ENCODE measurements around the gene INPP4B. TPM values are rescaled to one million over a fixed set of nuclear protein-coding genes. Genes with fewer than 3 reads are reported as not detected.

INPP4B gene
- total and polyA plus RNA-seq, 7 experiments from 2014 or later = 52.8 to 77.5 (median 64.2) TPM

GRCh38 chr4:142703694-142704309 lies 142.3 kb downstream of the INPP4B start:
- Histone ChIP-seq H3K36me3 (ENCODE audit: control insufficient read depth in 2 of 3, insufficient read depth in 3 of 3, low read length in 3 of 3) (no peaks in the 10 kb centered on the region), H3K4me1 (ENCODE audit: control insufficient read depth in 2 of 2, insufficient read depth in 2 of 2, low read length in 2 of 2) (peaks cover 51 to 94% of the 10 kb centered on the region in 2 donors), H3K27me3 (ENCODE audit: control insufficient read depth in 2 of 2, insufficient read depth in 2 of 2, low read length in 2 of 2) (no peaks in the 10 kb centered on the region), H3K4me3 (ENCODE audit: low read length) (peak overlapping the region; percentile 14), H3K27ac (ENCODE audit: low read depth, low read length) (peak overlapping the region; percentile 54), H3K9me3 (ENCODE audit: control insufficient read depth in 2 of 3, low read length in 3 of 3) (peaks cover 0 to 17% (median 5%) of the 10 kb centered on the region in 3 experiments)
- ChIA-PET CTCF (interaction anchor here (0.6 to 1.8 kb wide), 6 partner anchors 16 to 556 kb away, joined by 3 to 5 read pairs (median 3); no protein-coding TSS in a partner anchor), POLR2A (interaction anchor here (0.6 to 12.4 kb wide), 16 partner anchors 8 to 353 kb away, joined by 3 to 135 read pairs (median 4); no protein-coding TSS in a partner anchor)
- no peak overlapping the region for H3K27ac Mint-ChIP-seq
- no peak overlapping the region for H3K4me3 Mint-ChIP-seq
- H3K4me1 Mint-ChIP-seq = peaks cover 20 to 35% (median 32%) of the 10 kb centered on the region in 7 donors
- peaks cover 0 to 26% (median 3%) of the 10 kb centered on the region in 11 donors for H3K9me3 Mint-ChIP-seq
- intact Hi-C loops (cut with micrococcal nuclease) = loop anchor here (1.0 to 10.0 kb wide), 5 partner anchors 8 to 481 kb away; partner anchors contain the start of gene USP38 (in 1 of the 2)
- DNase-seq = peak in 7 of 9 donors; percentile 51 to 71 (median 58)
- no peaks in the 10 kb centered on the region for H3K27me3 Mint-ChIP-seq
- peaks cover 5 to 17% (median 10%) of the 10 kb centered on the region in 5 donors for H3K36me3 Mint-ChIP-seq
- ATAC-seq = peak; percentile 76

DNA sequence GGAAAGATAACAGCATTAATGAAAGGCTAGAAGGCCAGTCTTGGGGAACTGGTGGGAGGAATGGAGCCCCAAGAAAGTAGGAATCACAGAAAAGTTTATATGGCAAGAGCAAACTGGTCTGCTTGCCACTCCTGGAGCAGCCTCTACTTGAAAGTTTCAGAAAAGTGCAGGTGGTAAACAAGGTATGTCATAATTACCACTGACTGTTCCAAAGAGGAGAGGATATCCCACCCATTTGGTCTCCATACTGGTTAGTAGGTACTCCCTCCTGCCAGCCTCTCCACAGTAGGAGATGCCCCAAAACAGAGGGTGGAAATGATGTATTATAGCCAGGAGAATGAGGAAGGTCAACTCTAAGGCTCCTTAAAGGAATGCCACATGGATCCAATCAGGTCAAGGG lies 145.1 kb downstream of the INPP4B start:
- no peak for DNase-seq
- H3K27ac ChIP-seq (ENCODE audit: low read depth, low read length) = peak overlapping the region; percentile 63
- Mint-ChIP-seq H3K27ac (peak overlapping the region in 8 of 9 donors; percentile 83 to 98 (median 94)), H3K4me1 (peaks cover 39 to 63% (median 59%) of the 10 kb centered on the region in 7 donors), H3K36me3 (peaks cover 5 to 25% (median 7%) of the 10 kb centered on the region in 5 donors), H3K9me3 (peaks cover 0 to 26% (median 4%) of the 10 kb centered on the region in 11 donors), H3K27me3 (no peaks in the 10 kb centered on the region), H3K4me3 (peak overlapping the region; percentile 30 to 88 (median 60))
- POLR2A ChIA-PET = interaction anchor here (0.7 to 12.4 kb wide), 5 partner anchors 17 to 349 kb away, joined by 3 to 135 read pairs (median 4); no protein-coding TSS in a partner anchor
- H3K36me3 ChIP-seq (ENCODE audit: control insufficient read depth in 2 of 3, insufficient read depth in 3 of 3, low read length in 3 of 3) = no peaks in the 10 kb centered on the region
- intact Hi-C loops (cut with micrococcal nuclease) = loop anchor here (1.0 to 10.0 kb wide), 5 partner anchors 16 to 484 kb away; partner anchors contain the start of gene USP38 (in 1 of the 2)
- no peaks in the 10 kb centered on the region for H3K27me3 ChIP-seq (ENCODE audit: control insufficient read depth in 2 of 2, insufficient read depth in 2 of 2, low read length in 2 of 2)
- ATAC-seq = no peak
- CTCF ChIA-PET = interaction anchor here (0.8 kb wide), 1 partner anchor 132 kb away, joined by 3 read pairs; no protein-coding TSS in a partner anchor
- no peaks in the 10 kb centered on the region for H3K9me3 ChIP-seq (ENCODE audit: control insufficient read depth in 2 of 3, low read length in 3 of 3)
- H3K4me1 ChIP-seq (ENCODE audit: control insufficient read depth in 2 of 2, insufficient read depth in 2 of 2, low read length in 2 of 2) = peaks cover 64 to 96% of the 10 kb centered on the region in 2 donors
- peak overlapping the region; percentile 18 for H3K4me3 ChIP-seq (ENCODE audit: low read length)

GRCh38 chr4:142700531-142700930 lies 145.6 kb downstream of the INPP4B start:
- ATAC-seq (no peak), DNase-seq (peak in 6 of 9 donors; percentile 36 to 71 (median 57))
- H3K4me3 Mint-ChIP-seq = peak overlapping the region; percentile 4 to 88 (median 71)
- Histone ChIP-seq H3K4me3 (ENCODE audit: low read length) (no peak overlapping the region), H3K4me1 (ENCODE audit: control insufficient read depth in 2 of 2, insufficient read depth in 2 of 2, low read length in 2 of 2) (peaks cover 62 to 96% of the 10 kb centered on the region in 2 donors), H3K9me3 (ENCODE audit: control insufficient read depth in 2 of 3, low read length in 3 of 3) (no peaks in the 10 kb centered on the region), H3K27ac (ENCODE audit: low read depth, low read length) (peak overlapping the region; percentile 63), H3K36me3 (ENCODE audit: control insufficient read depth in 2 of 3, insufficient read depth in 3 of 3, low read length in 3 of 3) (no peaks in the 10 kb centered on the region), H3K27me3 (ENCODE audit: control insufficient read depth in 2 of 2, insufficient read depth in 2 of 2, low read length in 2 of 2) (no peaks in the 10 kb centered on the region)
- ChIA-PET POLR2A (interaction anchor here (0.7 to 12.4 kb wide), 6 partner anchors 17 to 346 kb away, joined by 3 to 135 read pairs (median 4); no protein-coding TSS in a partner anchor), CTCF (interaction anchor here (0.5 to 0.8 kb wide), 3 partner anchors 132 to 348 kb away, joined by 3 read pairs; no protein-coding TSS in a partner anchor)
- H3K27ac Mint-ChIP-seq = peak overlapping the region in 8 of 9 donors; percentile 59 to 98 (median 94)
- H3K9me3 Mint-ChIP-seq = peaks cover 0 to 26% (median 4%) of the 10 kb centered on the region in 11 donors
- intact Hi-C loops (cut with micrococcal nuclease) = loop anchor here (1.0 to 10.0 kb wide), 5 partner anchors 20 to 484 kb away; partner anchors contain the start of gene USP38 (in 1 of the 2)
- H3K27me3 Mint-ChIP-seq = no peaks in the 10 kb centered on the region
- peaks cover 5 to 25% (median 7%) of the 10 kb centered on the region in 5 donors for H3K36me3 Mint-ChIP-seq
- H3K4me1 Mint-ChIP-seq = peaks cover 44 to 68% (median 64%) of the 10 kb centered on the region in 7 donors

GRCh38 chr4:142698552-142698951 lies 147.5 kb downstream of the INPP4B start:
- POLR2A ChIA-PET = interaction anchor here (0.7 to 12.4 kb wide), 16 partner anchors 8 to 344 kb away, joined by 3 to 135 read pairs (median 4); no protein-coding TSS in a partner anchor
- peak overlapping the region; percentile 65 for H3K27ac ChIP-seq (ENCODE audit: low read depth, low read length)
- no peak for DNase-seq
- no peak overlapping the region for H3K4me3 ChIP-seq (ENCODE audit: low read length)
- Mint-ChIP-seq H3K27me3 (no peaks in the 10 kb centered on the region), H3K9me3 (peaks cover 0 to 26% (median 4%) of the 10 kb centered on the region in 11 donors), H3K27ac (peak overlapping the region in 8 of 9 donors; percentile 60 to 98 (median 94)), H3K4me3 (peak overlapping the region; percentile 3 to 88 (median 44)), H3K36me3 (peaks cover 5 to 25% (median 7%) of the 10 kb centered on the region in 5 donors), H3K4me1 (peaks cover 44 to 79% (median 64%) of the 10 kb centered on the region in 7 donors)
- ATAC-seq = no peak
- H3K4me1 ChIP-seq (ENCODE audit: control insufficient read depth in 2 of 2, insufficient read depth in 2 of 2, low read length in 2 of 2) = peaks cover 46 to 78% of the 10 kb centered on the region in 2 donors
- no peaks in the 10 kb centered on the region for H3K36me3 ChIP-seq (ENCODE audit: control insufficient read depth in 2 of 3, insufficient read depth in 3 of 3, low read length in 3 of 3)
- intact Hi-C loops (cut with micrococcal nuclease) = loop anchor here in 1 of 2 donors (5.0 kb wide), 1 partner anchor 56 kb away; no protein-coding TSS in a partner anchor
- no peaks in the 10 kb centered on the region for H3K9me3 ChIP-seq (ENCODE audit: control insufficient read depth in 2 of 3, low read length in 3 of 3)
- CTCF ChIA-PET = interaction anchor here (0.7 to 1.5 kb wide), 3 partner anchors 21 to 346 kb away, joined by 3 to 4 read pairs (median 3); no protein-coding TSS in a partner anchor
- H3K27me3 ChIP-seq (ENCODE audit: control insufficient read depth in 2 of 2, insufficient read depth in 2 of 2, low read length in 2 of 2) = no peaks in the 10 kb centered on the region

DNA sequence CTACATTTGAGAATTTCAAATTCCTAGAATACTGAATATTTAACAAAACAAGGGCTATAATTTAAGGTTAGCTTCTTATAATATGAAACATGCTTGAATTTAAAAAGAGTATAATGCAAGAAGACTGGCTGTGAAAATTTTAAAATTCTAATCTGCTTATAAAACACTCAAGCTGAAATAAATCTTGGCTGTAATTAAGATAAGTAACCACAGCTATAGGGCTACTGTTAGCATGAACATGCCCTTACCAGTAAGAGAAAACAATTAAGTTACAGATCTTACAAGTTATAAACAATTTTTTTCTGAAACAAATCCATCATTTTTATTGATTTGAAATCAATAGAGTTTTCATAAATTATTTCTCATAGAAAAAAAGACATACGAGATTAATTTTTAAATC lies 148.2 kb downstream of the INPP4B start:
- peak overlapping the region in 5 of 10 donors; percentile 22 to 88 (median 74) for H3K4me3 Mint-ChIP-seq
- ChIA-PET POLR2A (interaction anchor here (0.5 to 12.4 kb wide), 12 partner anchors 8 to 343 kb away, joined by 3 to 135 read pairs (median 6); no protein-coding TSS in a partner anchor), CTCF (interaction anchor here (1.2 to 1.7 kb wide), 2 partner anchors 344 to 345 kb away, joined by 4 read pairs; no protein-coding TSS in a partner anchor)
- Histone ChIP-seq H3K9me3 (ENCODE audit: control insufficient read depth in 2 of 3, low read length in 3 of 3) (no peaks in the 10 kb centered on the region), H3K4me1 (ENCODE audit: control insufficient read depth in 2 of 2, insufficient read depth in 2 of 2, low read length in 2 of 2) (peaks cover 46 to 76% of the 10 kb centered on the region in 2 donors), H3K27ac (ENCODE audit: low read depth, low read length) (peak overlapping the region; percentile 65), H3K36me3 (ENCODE audit: control insufficient read depth in 2 of 3, insufficient read depth in 3 of 3, low read length in 3 of 3) (no peaks in the 10 kb centered on the region), H3K4me3 (ENCODE audit: low read length) (no peak overlapping the region), H3K27me3 (ENCODE audit: control insufficient read depth in 2 of 2, insufficient read depth in 2 of 2, low read length in 2 of 2) (no peaks in the 10 kb centered on the region)
- H3K9me3 Mint-ChIP-seq = peaks cover 0 to 22% (median 4%) of the 10 kb centered on the region in 11 donors
- ATAC-seq (no peak), DNase-seq (no peak)
- H3K27ac Mint-ChIP-seq = peak overlapping the region in 8 of 9 donors; percentile 60 to 98 (median 94)
- H3K4me1 Mint-ChIP-seq = peaks cover 42 to 84% (median 66%) of the 10 kb centered on the region in 7 donors
- peaks cover 5 to 24% (median 7%) of the 10 kb centered on the region in 5 donors for H3K36me3 Mint-ChIP-seq
- intact Hi-C loops (cut with micrococcal nuclease) = loop anchor here (2.0 to 5.0 kb wide), 3 partner anchors 15 to 291 kb away; no protein-coding TSS in a partner anchor
- H3K27me3 Mint-ChIP-seq = no peaks in the 10 kb centered on the region

DNA sequence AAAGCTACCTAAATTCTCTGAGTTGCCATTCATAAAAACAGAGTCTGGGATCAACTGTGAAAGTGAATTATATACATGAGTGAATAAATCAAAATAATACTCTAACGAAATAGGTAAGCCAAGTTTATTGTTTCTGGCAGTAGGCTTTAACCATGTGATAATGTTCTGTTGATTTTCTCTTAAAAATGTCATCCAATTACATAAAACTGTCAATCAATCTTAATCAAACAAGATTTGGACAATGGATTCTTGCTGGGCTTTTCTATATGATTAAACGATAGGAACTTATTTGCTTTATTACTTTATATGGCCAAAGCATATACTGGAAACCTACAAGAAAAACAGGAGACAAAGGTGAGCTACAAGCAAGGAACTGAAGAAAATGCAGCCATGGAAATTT lies 148.8 kb downstream of the INPP4B start:
- Histone ChIP-seq H3K27ac (ENCODE audit: low read depth, low read length) (peak overlapping the region; percentile 65), H3K4me3 (ENCODE audit: low read length) (peak overlapping the region; percentile 19), H3K9me3 (ENCODE audit: control insufficient read depth in 2 of 3, low read length in 3 of 3) (no peaks in the 10 kb centered on the region), H3K27me3 (ENCODE audit: control insufficient read depth in 2 of 2, insufficient read depth in 2 of 2, low read length in 2 of 2) (no peaks in the 10 kb centered on the region), H3K4me1 (ENCODE audit: control insufficient read depth in 2 of 2, insufficient read depth in 2 of 2, low read length in 2 of 2) (peaks cover 46 to 72% of the 10 kb centered on the region in 2 donors), H3K36me3 (ENCODE audit: control insufficient read depth in 2 of 3, insufficient read depth in 3 of 3, low read length in 3 of 3) (no peaks in the 10 kb centered on the region)
- Mint-ChIP-seq H3K36me3 (peaks cover 5 to 23% (median 7%) of the 10 kb centered on the region in 5 donors), H3K4me3 (peak overlapping the region in 8 of 10 donors; percentile 65 to 87 (median 77)), H3K4me1 (peaks cover 39 to 89% (median 71%) of the 10 kb centered on the region in 7 donors), H3K27me3 (no peaks in the 10 kb centered on the region), H3K9me3 (peaks cover 0 to 19% (median 4%) of the 10 kb centered on the region in 11 donors), H3K27ac (peak overlapping the region in 8 of 9 donors; percentile 87 to 98 (median 95))
- ATAC-seq (no peak), DNase-seq (no peak)
- intact Hi-C loops (cut with micrococcal nuclease) = loop anchor here (2.0 to 5.0 kb wide), 3 partner anchors 15 to 291 kb away; no protein-coding TSS in a partner anchor
- ChIA-PET POLR2A (interaction anchor here (0.5 to 12.4 kb wide), 8 partner anchors 9 to 343 kb away, joined by 3 to 135 read pairs (median 6); no protein-coding TSS in a partner anchor), CTCF (interaction anchor here (1.2 to 1.7 kb wide), 2 partner anchors 343 to 344 kb away, joined by 4 read pairs; no protein-coding TSS in a partner anchor)
